ENCODE data around the gene THRB.
A peak's percentile ranks its signal among the peaks of the same experiment; 100 is the strongest.

The THRB gene

DNA sequence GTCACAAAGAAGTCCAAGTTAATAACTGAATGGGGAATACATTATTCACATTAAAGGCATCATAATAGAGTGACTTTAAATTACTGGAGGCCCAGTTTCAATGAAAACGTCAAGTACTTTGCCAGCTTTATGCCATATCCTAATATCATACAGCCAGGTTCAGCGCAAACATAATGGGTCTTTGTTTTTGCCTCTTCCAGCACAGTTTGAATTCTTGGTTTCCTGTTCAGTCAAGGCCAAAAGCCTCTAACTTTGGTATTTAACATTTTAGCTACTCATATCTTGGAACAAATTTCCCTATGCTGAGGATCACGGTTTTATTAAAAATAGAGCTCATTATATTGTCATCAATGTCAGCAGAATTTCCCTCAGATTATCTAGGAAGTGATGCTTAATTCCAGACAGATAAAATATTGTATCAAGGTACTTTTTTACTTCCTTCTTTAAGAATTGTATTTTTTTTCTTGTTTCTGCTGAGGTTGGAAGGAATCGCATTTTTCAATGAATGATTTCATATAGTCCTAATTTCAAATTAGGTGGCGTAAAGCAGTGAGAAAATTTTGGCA lies 269.2 kb downstream of the THRB start:
- no peak for DNase-seq (ENCODE audit: low read depth)

- no peak for DNase-seq (ENCODE audit: low read depth)
Measured at GRCh38 chr3:24224666-24225384, 269.8 kb downstream of the THRB start.

DNA sequence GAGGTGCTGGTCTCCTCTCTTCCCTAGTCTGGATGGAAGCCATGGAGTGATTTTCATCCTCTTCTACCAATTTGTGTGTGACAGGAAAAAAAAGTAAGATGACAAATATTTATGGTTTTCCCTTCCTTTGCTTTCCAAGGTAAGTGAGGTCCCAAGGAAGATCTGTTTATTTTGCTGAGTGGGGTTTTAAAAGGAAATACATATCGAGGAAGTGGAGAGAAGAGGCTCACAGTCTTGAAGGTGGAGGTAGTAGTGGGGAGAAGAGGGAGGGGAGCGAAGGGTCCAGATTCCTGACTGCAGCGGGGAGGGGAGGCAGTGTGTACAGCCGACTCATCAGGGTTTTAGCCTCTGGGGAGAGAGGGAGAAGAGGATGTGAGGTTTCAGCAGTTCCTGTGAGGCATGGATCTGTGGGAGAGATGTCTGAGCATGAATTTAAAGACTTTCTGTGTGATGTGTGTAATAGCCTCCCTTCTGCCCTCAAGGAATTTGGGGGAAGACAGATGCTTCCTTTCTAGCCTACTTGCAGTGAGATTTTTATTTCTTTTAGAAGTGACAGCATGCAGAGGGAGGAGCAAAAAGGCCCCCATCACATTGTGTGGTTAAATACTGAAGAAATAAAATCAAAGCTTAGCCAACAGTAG lies 272.4 kb downstream of the THRB start:
- DNase-seq (ENCODE audit: low read depth): no peak

DNA sequence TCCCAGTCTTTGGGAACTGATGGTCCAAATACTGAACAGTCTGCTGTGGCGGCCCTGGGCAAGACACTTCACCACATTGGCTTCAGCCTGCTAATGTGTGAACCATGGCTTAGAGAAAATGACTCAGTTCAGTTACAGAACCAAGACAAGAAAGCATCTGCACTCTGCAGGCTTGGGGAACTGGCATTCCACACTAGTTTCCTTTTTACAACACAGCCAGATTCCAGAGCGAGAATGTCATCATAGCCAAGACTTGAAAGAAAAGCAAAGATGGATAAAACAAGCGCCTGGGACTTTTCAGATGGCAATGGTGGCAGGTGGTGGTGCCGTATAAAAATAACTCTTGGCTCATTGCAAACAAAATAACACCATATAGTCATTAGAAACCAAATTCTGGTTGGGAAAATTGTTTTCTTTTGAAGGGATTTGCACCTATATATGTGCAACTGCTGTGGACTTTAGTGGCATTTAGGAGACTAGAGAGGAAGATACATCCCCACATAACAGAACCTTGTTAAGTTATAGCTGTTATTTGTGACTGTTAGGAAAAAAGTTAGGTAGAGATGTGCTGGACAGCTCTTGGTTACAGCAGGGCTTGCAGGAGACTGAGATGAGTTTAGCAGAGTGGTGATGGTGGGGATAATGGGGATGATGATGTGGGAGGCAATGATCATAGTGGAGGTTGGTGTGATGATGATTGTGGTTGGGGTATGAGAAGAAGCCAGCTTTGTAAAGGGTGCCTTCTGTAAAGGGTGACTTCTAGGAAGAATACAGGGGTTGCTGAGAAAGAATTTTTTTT lies 273.6 kb downstream of the THRB start:
- no peak for DNase-seq (ENCODE audit: low read depth)

- no peak for DNase-seq (ENCODE audit: low read depth)
Measured at GRCh38 chr3:24215502-24215901, 279.1 kb downstream of the THRB start.

DNA sequence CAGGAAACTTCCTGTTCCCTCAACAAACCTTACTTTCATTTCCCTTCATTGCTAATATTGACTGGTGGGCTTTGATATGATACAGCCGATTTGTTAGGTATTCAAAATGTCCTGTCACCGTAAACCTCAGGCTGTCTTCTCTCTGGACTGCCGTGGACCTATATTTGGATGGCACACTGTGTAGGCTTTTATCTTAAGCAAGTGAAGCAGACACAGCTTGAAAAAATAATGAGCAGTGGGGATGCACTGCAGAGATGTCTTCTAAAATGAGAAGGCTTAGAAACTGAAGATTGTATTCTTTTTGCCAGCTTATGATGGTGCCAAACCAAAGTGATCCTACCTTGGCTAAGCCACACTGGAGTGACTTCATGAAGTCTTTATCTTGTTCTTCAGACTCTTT lies 283.3 kb downstream of the THRB start:
- DNase-seq (ENCODE audit: low read depth): no peak

DNA sequence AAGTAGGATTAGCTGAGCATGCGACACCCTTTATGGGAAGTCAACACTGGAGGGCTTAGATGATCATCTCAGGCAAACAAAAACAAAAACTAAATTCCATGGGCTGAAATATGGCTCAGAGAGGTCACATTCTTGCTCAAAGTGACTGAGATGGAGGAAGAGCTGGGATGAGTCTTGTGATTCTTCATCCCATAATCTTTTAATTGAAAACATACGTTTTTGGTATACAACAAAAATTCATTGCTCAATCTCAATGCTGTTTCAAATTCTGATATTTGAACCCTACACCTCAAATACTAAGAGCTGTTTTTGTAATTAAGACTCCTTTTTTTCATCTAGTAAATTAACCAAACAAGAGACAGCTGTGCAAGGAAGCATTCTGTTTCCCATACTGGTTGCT lies 292.6 kb downstream of the THRB start:
- DNase-seq (ENCODE audit: low read depth): no peak

- no peak for DNase-seq (ENCODE audit: low read depth)
Measured at GRCh38 chr3:24201301-24201700, 293.3 kb downstream of the THRB start.

GRCh38 chr3:24199775-24200247 lies 294.8 kb downstream of the THRB start:
- DNase-seq (ENCODE audit: low read depth): no peak

- DNase-seq (ENCODE audit: low read depth): no peak
Measured at GRCh38 chr3:24199300-24199699, 295.4 kb downstream of the THRB start.

DNA sequence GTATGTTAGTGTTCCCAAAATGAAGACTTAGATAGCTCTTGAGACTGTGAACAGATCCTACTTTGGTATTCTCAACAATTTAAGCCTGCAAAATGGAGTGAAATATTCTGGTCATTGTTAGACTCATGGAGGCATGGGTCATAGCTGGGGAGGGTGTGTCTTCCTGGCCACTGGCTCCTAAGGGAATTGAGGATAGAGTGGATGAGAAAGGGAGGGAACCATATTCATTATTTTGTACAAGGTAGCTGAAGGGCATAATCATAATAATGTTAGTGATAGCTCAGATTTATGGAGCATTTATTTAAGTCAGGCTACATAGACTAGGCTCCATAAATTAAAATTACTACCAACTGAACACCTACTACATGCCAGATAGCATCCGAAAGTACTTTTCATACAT lies 295.9 kb downstream of the THRB start:
- DNase-seq (ENCODE audit: low read depth): no peak

- DNase-seq (ENCODE audit: low read depth): no peak
Measured at GRCh38 chr3:24197809-24198208, 296.8 kb downstream of the THRB start.

DNA sequence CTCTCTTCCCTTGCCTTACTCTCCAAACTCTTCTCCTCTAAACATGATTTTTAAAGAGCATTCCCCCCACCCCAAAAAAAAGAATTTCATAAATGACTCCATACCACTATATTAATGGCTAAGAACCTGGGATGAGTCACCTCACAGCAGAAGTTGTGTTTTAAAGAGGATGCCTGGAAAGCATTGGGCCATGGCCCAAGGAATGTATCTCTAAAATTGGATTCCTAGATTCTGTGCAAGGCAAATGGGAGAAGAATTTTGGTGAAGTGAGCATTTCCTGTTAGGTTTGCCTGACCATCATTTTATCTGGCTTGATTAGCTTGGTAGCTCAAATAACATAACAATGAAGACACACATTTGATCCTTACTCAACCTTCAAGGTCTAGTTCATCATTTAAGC lies 298.1 kb downstream of the THRB start:
- DNase-seq (ENCODE audit: low read depth): no peak

GRCh38 chr3:24195504-24196230 lies 299.0 kb downstream of the THRB start:
- DNase-seq (ENCODE audit: low read depth): no peak

GRCh38 chr3:24192469-24193056 lies 302.1 kb downstream of the THRB start:
- DNase-seq (ENCODE audit: low read depth): no peak

GRCh38 chr3:24191801-24192403 lies 302.7 kb downstream of the THRB start:
- DNase-seq (ENCODE audit: low read depth): no peak

DNA sequence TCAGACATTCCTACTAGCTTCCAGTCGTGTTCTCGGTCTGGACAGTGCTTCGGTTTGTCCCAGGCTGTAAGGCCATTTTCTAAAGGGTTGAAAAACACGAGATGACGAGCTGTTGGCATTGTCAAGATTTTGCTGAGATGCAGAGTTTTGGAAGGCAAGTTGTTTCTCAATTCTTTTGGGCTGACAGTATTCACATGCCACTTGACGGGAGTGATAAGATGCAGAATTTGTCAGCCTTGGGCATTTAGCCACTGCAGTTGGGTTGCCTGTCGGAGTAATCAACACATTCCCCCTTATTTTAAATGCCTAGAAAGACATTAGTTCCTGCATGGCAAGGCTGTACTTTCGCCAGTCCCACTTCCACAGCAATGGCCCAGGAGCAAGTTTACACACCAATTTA lies 304.4 kb downstream of the THRB start:
- no peak for DNase-seq (ENCODE audit: low read depth)

DNA sequence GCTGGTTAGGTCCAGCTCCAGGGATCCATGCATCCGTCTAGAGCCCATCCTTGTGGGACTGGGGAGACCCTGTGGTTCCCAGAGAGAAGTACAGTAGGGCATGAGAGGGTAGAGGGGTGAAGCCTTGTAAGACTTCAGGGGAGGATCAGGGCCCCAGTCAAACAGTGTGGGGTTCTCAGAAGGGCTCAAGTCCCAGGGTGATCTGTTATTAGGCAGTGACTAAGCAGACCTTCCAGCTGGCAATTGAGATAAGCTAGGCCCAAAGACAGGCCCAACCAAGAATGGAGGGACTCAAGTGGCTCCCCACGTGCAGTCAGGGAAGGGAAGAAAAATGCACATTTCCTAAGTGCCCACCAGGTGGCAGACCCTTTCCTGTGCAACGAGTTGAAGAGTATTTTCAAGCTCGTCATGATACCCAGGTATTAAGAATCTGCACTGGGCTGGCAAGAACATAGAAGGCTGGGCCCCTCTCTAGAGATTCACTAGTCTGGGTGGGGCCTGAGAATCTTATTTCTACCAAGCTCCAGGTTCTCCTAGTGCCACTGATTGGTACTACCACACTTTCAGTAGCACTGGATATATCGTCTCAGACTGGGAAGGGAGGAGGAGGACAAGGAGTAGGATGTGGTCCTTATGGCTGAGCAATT lies 308.8 kb downstream of the THRB start:
- peak; percentile 8 for DNase-seq (ENCODE audit: low read depth)

DNA sequence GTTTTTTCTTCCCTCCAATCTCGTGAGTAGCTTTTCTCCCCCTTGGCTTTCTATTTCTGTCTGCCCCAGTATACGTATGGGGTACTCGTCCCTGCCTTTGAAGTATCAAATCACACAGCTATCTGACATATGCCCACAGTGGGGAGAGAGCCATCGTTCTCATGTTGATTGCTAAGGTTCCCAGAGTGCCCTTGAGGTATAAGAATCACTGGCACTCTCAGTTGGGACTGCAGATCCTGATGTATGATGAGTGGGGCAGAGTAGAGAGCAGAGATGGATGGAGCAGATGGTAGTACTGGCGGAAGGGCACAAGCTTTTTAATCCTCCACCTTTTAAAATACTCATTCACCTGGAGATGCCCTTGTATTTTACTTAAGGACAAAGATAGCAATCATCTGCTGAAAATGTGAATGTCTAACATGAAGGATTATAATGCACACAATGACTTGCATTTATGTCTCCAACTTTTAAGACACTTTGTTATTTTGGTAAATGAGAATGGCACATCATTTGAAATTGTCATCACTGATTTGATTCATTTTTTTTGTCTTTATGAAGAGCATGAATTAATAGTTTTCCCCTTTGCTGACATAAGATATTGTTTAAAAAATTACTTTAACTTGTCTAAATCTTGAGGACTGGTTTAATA lies 310.0 kb downstream of the THRB start:
- no peak for DNase-seq (ENCODE audit: low read depth)

DNA sequence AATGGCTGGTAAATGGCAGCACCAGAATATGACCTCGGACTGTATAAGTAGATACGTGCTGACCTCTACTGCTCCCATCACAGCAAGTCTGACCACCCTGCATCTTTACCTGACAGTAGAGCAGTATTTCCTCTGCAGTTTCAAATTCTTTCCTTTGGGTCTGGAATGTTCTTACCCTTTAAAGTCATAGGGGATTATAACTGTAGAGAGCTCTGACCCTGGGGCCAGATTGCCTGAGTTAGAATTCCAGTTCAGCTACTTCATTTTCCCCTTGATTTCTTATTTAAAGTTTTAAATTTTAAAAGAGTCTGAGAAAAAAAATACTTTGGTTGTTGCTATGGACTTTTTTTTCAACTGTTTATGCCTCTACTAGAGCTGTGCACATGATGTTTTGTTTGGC lies 311.9 kb downstream of the THRB start:
- no peak for DNase-seq (ENCODE audit: low read depth)

All from activated T-cell treated with anti-CD3 and anti-CD28 coated beads for 48 hours (primary cell).